Stimulated activated naive CD8-positive, alpha-beta T cell treated with anti-CD3 and anti-CD28 coated beads, Interleukin-15, amount 100 ng/mL, for 72 hours (primary cell): ENCODE results near the gene ASTN2.

Experiments
- ATAC-seq: fragments of 150-1000 bp; cut with Tn5 transposase; 2 replicates; pipeline ENCODE4 v1.10.0; 2021; ENCODE audit warnings: mild to moderate bottlenecking, moderate library complexity
- DNase-seq, 2 donors: peaks; one replicate each; pipeline ENCODE4 v3.0.0; 2021 to 2022
- H3K27ac Mint-ChIP-seq, 2 donors: one replicate each; pipeline ENCODE4 v1.8.0; 2022; ENCODE audit warnings: mild to moderate bottlenecking in 2 of 2, mixed read lengths in 2 of 2, moderate library complexity in 2 of 2
- H3K27me3 Mint-ChIP-seq: one replicate; pipeline ENCODE4 v1.8.0; 2022; ENCODE audit warnings: mixed read lengths
- H3K4me1 Mint-ChIP-seq: one replicate; pipeline ENCODE4 v1.8.0; 2022; ENCODE audit warnings: mild to moderate bottlenecking, mixed read lengths
- H3K4me3 Mint-ChIP-seq, 2 donors: one replicate each; pipeline ENCODE4 v1.8.0; 2022; ENCODE audit warnings: mild to moderate bottlenecking in 2 of 2, mixed read lengths in 2 of 2, moderate library complexity in 1 of 2
- H3K9me3 Mint-ChIP-seq, 2 donors: one replicate each; pipeline ENCODE4 v1.8.0; 2022; ENCODE audit warnings: mixed read lengths in 2 of 2

The ASTN2 gene

DNA sequence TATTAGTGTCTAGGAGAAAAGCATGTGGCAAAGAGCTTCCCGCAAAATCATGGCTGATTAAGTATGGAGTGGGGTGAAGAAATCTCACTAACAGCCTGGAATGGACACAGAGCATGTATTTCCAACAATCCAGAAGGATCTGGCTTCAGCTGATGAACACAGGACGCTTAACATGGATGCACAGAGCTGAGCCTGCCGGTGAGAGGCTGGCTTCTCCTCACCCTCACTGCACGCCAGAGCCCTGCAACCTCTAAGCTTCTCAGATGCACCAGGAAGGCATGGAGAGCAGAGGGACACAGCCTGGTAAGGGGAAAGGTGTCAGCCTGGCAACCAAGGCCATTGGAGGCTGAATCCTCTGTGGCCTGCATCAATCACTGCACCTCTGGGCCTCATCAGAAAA lies 429.3 kb downstream of the ASTN2 start:
- Mint-ChIP-seq H3K9me3 (peaks cover 0 to 18% of the 10 kb centered on the region in 2 donors), H3K27ac (no peak overlapping the region), H3K27me3 (no peaks in the 10 kb centered on the region), H3K4me3 (no peak overlapping the region), H3K4me1 (no peaks in the 10 kb centered on the region)
- no peak for DNase-seq
- ATAC-seq: no peak

DNA sequence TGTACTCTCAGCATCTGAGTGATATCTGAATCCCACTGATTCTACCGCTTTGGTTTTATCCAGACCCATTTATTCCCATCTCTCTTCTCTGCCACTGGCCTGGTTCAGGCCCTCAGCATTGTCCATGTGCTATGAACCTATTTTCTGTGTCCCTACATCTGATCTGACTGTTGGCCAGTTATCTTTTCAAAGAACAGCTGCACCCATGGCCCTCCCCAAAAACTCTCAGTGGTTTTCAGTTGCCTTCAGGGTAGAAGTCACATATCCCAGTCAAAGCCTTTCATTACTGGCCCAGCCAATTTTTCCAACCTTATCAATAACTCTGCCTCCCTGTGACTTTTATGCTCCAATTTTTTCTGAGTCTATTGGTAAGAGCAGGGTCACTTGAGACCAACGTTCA lies 430.7 kb downstream of the ASTN2 start:
- Mint-ChIP-seq H3K9me3 (peaks cover 0 to 11% of the 10 kb centered on the region in 2 donors), H3K4me3 (no peak overlapping the region), H3K4me1 (no peaks in the 10 kb centered on the region), H3K27ac (no peak overlapping the region), H3K27me3 (no peaks in the 10 kb centered on the region)
- no peak for ATAC-seq
- DNase-seq: no peak

DNA sequence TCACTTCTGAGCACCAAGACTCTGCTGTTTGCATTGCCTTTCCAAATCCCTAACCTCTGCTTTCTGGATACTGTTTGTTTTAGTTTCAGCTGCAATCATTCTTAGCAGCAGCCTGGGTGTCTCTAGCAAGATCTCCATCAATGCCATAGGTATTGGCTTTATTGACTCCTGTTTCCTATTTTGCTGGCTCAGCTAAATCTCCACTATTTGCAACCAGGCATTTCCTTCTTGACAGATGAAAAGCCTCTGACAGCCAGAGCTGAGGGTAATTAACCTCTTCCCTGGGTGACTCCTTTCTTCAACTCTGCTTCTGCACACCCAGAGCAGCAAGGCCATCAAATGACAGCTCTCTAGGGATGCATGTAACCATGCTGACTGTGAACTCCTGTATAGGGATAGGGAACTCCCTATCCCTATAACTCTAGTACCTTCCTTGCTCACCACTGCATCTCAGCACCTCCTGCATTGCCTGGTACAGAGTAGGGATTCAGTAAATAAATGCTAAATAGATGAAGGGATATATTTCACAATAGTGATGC lies 434.2 kb downstream of the ASTN2 start:
- Mint-ChIP-seq H3K4me1 (no peaks in the 10 kb centered on the region), H3K27me3 (no peaks in the 10 kb centered on the region), H3K9me3 (peaks cover 4 to 11% of the 10 kb centered on the region in 2 donors), H3K27ac (no peak overlapping the region), H3K4me3 (no peak overlapping the region)
- DNase-seq (no peak), ATAC-seq (no peak)

DNA sequence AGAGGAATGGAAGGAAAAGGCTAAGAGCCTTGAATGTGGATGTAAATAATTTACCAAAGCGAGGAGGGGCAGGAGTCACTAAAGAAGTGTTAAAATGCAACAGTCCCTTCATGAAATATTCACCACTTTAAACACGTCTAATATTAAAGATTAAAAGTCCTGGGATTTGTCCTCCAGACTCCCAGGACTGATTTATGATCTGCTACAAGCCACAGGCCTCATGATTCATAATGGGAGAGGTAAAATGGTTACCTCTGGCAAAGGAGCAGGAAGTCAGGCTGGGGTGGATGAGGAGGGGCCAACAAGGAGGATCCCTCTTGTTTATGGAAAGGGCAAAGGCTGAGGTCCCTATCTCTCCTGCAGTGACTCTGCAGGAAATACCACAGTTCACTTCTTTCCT lies 435.4 kb downstream of the ASTN2 start:
- peaks cover 4 to 11% of the 10 kb centered on the region in 2 donors for H3K9me3 Mint-ChIP-seq
- DNase-seq: no peak

DNA sequence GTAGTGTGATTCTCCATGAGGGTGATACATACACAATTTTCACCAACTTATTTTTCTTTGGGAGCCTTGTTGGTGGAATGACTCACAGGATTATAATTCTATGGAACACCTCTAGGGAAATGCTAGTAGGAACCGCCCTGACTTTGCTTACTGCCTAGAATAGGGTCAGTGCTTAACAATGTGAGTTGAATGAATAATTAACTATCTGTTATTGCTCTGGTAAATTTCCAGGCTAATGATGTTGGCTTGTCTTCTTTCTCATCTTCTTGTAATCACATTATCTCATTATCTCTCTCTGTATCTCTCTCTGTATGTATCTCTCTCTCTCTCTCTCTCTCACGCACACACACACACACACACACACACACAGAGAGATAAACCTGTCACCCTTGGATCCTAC lies 436.7 kb downstream of the ASTN2 start:
- DNase-seq (no peak), ATAC-seq (no peak)
- Mint-ChIP-seq H3K4me3 (no peak overlapping the region), H3K27me3 (no peaks in the 10 kb centered on the region), H3K9me3 (peaks cover 4 to 5% of the 10 kb centered on the region in 2 donors), H3K4me1 (no peaks in the 10 kb centered on the region), H3K27ac (no peak overlapping the region)

More for the DNA sequence above, 435.4 kb downstream of the ASTN2 start:
- no peak overlapping the region for H3K27ac Mint-ChIP-seq
- ATAC-seq: no peak
- no peaks in the 10 kb centered on the region for H3K27me3 Mint-ChIP-seq
- H3K4me1 Mint-ChIP-seq: no peaks in the 10 kb centered on the region
- H3K4me3 Mint-ChIP-seq: no peak overlapping the region

DNA sequence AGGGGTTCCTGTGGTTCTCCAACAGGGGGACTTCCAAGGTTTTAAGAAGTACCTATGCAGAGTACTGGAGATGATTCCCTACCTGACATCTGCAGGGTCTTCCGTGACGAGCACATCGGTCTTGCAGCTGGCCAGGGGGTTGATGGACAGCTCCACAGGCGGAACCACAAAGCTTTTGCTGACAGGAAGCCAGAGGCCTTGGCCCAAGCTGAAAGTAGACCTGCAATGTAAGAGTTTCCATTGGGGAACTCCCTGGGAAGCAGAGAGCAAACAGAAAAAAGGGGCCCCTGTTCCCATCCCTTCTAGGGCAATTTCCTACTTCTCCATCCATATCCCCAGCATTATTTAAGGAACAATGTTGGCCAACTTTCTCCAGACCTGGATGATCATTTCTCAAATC lies 439.7 kb downstream of the ASTN2 start:
- Mint-ChIP-seq H3K27me3 (no peaks in the 10 kb centered on the region), H3K4me3 (no peak overlapping the region), H3K9me3 (peaks cover 4 to 7% of the 10 kb centered on the region in 2 donors), H3K4me1 (no peaks in the 10 kb centered on the region), H3K27ac (no peak overlapping the region)
- ATAC-seq: no peak
- DNase-seq: no peak

DNA sequence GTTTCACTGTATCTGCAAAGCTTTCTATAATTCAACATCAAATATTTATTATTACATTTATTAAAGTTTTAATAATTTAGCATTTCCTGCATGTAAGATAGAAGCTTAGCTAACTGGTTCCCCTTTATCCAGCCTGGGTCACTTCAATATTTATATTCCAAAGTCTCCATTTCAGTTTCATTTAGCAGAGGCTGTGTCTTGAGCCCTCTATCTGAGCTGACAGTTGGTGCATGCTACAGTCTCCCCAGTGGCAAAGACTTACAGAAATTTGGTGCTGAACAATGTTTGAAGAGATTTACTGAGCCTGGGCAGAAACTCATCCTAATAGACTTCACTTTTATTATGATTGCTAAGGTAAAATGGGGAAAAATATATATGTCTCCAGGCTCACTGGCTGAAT lies 448.7 kb downstream of the ASTN2 start:
- no peak overlapping the region for H3K27ac Mint-ChIP-seq
- no peak for ATAC-seq

DNA sequence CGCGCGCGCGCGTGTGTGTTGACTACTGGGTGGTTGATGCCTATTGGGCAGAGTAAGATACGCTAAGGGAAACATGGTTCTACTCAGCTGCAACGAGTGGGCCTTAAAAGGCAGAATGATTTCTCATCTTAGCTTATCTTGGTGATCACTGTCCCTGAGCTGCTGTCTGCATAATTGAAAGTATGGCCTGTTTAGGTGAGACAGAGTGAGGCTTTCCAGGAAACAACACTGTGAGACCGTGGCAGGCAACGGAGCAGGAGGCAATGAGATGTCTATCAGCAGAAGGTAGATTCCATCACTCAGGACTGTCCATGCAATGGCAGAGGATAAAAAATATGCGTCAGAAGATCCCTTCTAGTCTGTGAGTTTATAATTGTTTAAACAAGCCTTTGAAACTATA lies 450.6 kb downstream of the ASTN2 start:
- Mint-ChIP-seq H3K27me3 (peaks cover 21% of the 10 kb centered on the region), H3K9me3 (peaks cover 5 to 29% of the 10 kb centered on the region in 2 donors), H3K4me3 (no peak overlapping the region), H3K4me1 (no peaks in the 10 kb centered on the region), H3K27ac (no peak overlapping the region)
- ATAC-seq (no peak), DNase-seq (no peak)

More for the DNA sequence above, 448.7 kb downstream of the ASTN2 start:
- Mint-ChIP-seq H3K4me1 (no peaks in the 10 kb centered on the region), H3K9me3 (peaks cover 5 to 24% of the 10 kb centered on the region in 2 donors), H3K4me3 (no peak overlapping the region), H3K27me3 (peaks cover 10% of the 10 kb centered on the region)
- no peak for DNase-seq

DNA sequence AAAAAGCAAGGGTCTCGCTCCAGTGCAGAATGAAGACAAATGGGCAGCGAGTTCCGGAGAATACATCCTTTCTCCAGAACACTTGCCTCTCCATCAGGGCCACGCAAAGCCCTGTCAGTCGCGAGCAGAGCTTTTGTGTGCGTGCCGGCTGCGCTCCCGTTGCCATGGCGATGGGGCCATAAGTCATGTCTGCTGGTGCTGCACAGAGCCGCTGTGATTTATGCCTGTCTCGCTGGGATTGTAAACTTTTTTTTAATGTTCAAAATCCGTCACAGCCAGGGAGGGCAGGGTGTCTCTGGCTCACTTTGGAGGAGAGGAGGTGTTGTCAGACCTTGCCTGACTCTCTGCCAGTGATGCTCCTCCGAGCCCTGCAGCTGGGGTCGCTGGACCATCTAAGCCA lies 455.0 kb downstream of the ASTN2 start:
- no peak overlapping the region for H3K27ac Mint-ChIP-seq
- DNase-seq (no peak), ATAC-seq (no peak)

DNA sequence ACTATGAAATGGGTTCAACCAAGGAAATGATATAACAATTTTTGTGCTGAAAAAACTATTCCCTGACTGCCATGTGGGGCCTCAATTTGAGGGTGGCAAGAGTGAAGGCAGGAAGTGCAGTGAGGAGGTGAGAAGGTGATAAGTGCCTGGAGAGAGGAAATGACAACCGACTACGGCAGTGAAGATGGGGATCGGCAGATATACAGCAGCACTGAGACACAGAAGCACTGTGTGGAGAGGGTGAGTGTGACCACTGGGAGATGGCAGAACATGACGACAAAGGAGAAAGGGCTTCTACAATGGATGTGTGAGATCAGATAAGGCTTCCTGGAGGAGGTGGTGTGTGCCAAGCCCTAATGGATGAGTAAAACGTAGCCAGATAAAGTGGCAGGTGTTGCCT lies 456.0 kb downstream of the ASTN2 start:
- Mint-ChIP-seq H3K27me3 (peaks cover 32% of the 10 kb centered on the region), H3K4me3 (no peak overlapping the region), H3K9me3 (peaks cover 5 to 19% of the 10 kb centered on the region in 2 donors), H3K27ac (no peak overlapping the region), H3K4me1 (no peaks in the 10 kb centered on the region)
- DNase-seq (no peak), ATAC-seq (peak; percentile 39)

More for the DNA sequence above, 455.0 kb downstream of the ASTN2 start:
- H3K4me1 Mint-ChIP-seq: no peaks in the 10 kb centered on the region
- H3K9me3 Mint-ChIP-seq: peaks cover 5 to 19% of the 10 kb centered on the region in 2 donors
- peaks cover 32% of the 10 kb centered on the region for H3K27me3 Mint-ChIP-seq
- H3K4me3 Mint-ChIP-seq: no peak overlapping the region

DNA sequence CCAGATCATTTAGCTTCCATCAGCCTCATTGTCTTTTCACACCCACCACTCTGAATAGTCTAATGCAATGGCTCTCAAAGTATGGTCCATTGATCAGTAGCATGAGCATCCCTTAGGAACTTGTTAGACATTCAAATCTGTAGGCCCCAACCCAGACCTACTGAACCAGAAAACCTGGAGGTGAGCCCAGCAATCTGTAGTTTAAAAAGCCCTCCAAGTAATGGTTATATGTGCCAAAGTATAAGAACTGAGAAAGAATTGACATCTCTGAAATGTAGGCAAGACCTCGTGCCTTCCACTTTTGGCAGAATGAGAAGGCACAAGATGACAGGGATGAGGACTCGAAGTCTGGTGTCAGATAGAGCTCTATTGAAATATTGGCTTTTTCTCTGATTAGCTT lies 460.1 kb downstream of the ASTN2 start:
- Mint-ChIP-seq H3K9me3 (peaks cover 4 to 16% of the 10 kb centered on the region in 2 donors), H3K27me3 (peaks cover 15% of the 10 kb centered on the region), H3K4me3 (no peak overlapping the region), H3K4me1 (no peaks in the 10 kb centered on the region), H3K27ac (no peak overlapping the region)
- no peak for ATAC-seq
- no peak for DNase-seq

DNA sequence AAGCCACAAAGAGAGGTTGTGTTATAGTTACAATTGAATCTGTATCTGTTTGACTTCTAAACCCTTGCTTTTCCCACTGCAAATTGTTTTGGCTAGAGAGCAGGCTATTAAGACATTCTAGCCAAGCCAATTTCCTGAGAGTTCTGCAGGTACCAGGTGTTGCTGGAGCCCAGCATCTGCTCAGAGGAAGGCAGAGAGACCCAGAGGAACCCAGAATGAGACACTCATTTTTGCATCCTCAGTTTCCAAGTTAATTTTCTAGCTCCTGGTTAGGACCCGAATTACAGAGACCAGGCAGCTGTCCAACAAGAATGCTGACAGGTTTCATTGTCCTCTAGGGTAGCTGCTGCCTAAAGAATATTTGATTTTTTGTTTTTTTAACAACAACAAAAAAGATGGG lies 461.6 kb downstream of the ASTN2 start:
- DNase-seq: no peak
- ATAC-seq: no peak
- Mint-ChIP-seq H3K4me1 (no peaks in the 10 kb centered on the region), H3K27ac (no peak overlapping the region), H3K27me3 (peaks cover under 1% of the 10 kb centered on the region), H3K4me3 (no peak overlapping the region), H3K9me3 (peaks cover 4 to 16% of the 10 kb centered on the region in 2 donors)

DNA sequence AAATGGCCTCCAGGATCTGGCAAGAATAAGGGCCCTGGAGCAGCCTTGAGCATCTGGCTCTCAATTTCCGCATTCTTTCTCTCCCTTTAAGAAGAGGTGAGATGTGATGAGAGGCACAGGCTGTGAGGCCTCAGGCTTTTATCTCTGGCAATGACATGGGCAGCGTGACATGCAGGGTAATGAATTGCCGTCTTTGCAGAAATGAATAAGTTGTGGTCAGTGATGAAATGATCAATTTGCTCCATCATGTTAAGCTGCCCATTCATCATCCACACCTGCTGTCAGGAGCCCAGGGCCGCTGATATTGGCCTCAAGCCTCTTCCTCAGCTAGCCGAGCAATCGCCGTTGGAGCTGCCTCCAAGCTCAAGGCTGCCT lies 462.4 kb downstream of the ASTN2 start:
- Mint-ChIP-seq H3K9me3 (peaks cover 4 to 16% of the 10 kb centered on the region in 2 donors), H3K4me3 (no peak overlapping the region), H3K27me3 (no peaks in the 10 kb centered on the region), H3K27ac (no peak overlapping the region), H3K4me1 (no peaks in the 10 kb centered on the region)
- ATAC-seq (no peak), DNase-seq (no peak)

DNA sequence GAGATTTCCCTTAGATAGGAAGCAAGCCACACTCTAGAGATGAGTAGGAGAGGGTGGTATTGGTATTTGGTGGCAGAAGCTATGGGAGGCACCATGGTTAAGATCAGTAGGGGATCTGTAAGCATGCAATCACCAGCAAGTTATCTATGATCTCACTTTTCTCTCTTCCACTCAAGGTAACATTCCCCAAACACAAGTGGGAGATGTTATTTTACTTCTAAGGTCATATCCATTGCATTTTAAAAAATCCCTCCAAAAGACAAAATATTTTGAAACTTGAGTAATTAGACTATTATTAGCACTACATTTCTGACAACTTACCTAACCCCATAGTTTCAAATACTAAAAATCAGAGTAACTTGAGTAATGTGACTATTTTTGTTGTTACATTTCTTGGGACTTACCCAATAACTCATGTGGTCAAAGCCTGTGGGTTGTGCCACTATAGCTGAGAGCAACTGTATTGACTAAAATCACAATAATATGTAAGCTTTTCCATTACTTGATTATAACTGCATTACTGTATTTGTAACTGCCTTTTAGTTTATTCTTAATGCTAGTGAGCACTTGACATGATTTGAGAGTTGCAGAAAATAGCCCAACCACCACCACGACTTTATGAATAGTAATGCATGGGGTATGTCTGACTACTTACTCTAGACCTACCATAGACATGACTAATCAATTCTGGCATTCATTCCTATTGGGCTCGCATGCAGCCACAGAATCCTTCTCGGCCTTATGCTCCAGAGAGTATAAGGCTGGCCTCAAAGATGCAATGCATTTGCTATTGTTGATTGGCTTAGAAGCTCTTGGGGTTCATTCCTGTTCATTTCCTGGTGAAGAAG lies 463.0 kb downstream of the ASTN2 start:
- no peak for ATAC-seq
- Mint-ChIP-seq H3K4me3 (no peak overlapping the region), H3K4me1 (no peaks in the 10 kb centered on the region), H3K27ac (no peak overlapping the region), H3K9me3 (peaks cover 4 to 16% of the 10 kb centered on the region in 2 donors), H3K27me3 (no peaks in the 10 kb centered on the region)
- no peak for DNase-seq

DNA sequence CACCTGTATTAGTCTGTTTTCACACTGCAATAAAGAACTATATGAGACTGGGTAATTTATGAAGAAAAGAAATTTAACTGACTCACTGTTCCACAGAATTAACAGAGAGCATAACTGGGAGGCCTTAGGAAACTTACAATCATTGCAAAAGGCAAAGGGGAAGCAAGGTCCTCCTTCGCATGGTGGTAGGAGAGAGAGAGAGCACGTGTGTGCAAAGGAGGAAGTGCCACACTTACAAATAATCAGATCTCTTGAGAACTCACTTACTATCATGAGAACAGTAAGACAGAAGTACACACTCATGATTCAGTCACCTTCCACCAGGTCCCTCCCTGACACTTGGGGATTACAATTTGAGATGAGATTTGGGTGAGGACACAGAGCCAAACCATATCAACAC lies 469.0 kb downstream of the ASTN2 start:
- no peak overlapping the region for H3K27ac Mint-ChIP-seq
- H3K27me3 Mint-ChIP-seq: no peaks in the 10 kb centered on the region
- DNase-seq (no peak), ATAC-seq (no peak)
- no peaks in the 10 kb centered on the region for H3K4me1 Mint-ChIP-seq
- no peak overlapping the region for H3K4me3 Mint-ChIP-seq
- peaks cover 3 to 10% of the 10 kb centered on the region in 2 donors for H3K9me3 Mint-ChIP-seq

DNA sequence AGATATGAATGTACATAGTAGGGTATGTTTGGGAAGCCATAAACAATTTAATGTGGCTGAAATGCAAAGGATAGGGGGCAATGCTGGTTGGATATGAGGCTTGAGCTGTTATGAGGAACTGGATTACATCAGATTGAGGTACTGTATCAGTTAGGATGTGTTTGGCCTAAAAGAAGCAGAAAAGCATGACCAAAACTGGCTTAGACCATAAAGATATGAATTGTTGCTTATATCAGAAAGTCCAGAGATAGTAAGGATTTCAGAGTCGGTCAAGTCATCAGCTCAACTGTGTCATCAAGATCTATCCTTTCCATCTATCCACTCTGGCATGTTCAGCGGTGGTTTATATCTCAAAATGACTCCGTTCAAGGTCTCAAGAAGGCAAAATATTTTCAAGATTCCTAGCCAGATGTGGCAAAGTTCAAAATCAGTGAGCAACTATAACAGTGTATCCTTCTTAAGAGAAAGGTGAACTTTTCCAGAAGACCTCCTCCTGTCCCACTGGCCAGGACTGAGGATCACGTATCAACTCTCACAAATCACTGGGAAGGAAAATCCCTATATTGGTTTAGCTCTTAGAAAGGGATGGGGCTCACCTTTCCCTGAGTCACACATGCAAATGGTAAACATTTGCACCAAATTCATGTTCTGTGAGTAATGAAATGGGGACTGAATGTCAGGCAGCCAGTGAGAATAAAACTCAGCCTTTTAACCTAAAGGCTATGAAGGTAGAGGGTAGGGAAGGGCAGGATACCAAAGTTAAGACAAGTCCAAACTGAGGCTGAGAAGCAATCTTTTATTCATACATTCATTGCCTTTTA lies 469.9 kb downstream of the ASTN2 start:
- Mint-ChIP-seq H3K4me3 (no peak overlapping the region), H3K27ac (no peak overlapping the region), H3K9me3 (peaks cover 0 to under 1% of the 10 kb centered on the region in 2 donors), H3K4me1 (no peaks in the 10 kb centered on the region), H3K27me3 (no peaks in the 10 kb centered on the region)
- DNase-seq (no peak), ATAC-seq (no peak)
